NCI-H1436 treated with DMSO at 0.1 percent for 48 hours (cell line): ENCODE data around the gene ANKRD63.

Experiments
- DNase-seq: peaks from one replicate; lab custom pipeline; 2025; lab: John Stamatoyannopoulos, UW

ANKRD63 gene

GRCh38 chr15:40279437-40280141 lies 3.3 kb downstream of the ANKRD63 start:
- no peak for DNase-seq

- DNase-seq = no peak
These were observed 4.8 kb downstream of the ANKRD63 start for GRCh38 chr15:40278026-40278425.

DNA sequence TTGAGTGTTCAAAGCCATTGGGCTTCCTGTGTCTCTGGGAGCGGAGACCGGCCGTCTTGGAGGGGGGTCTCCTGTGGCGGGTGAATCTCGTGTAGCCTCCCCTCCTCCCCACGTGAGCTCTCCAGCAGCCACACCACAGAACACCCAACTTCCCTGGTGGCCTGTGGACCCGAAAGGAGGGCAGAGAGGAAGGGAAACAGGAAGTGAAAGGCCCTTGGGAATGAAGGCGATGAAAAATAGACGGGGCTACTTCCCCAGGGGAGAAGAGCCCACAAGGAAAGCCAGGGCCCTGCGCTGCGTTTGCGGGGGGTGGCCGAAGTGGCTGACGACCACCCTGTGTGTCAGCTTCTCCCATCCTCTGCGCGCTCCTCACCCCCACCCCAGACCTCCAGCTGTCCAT lies 5.4 kb downstream of the ANKRD63 start:
- no peak for DNase-seq

DNA sequence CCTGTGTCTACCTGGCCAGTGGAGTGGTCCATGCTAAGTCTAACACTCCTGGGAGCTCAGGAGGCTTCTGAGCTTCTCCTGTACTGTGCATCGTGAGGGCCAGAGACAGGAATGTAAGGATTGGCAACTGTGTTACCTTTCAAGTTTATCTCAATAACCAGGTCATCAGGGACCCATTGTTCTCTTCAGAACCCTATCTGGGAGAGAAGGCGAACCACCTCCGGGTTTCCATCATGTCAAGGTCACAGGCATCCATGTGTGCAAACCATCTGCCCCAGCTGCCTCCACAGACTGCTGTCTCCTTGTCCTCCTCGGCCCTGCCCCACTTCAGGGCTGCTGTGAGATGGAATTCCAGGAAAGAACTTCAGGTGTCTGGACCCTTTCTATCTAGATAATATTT lies 5.9 kb downstream of the ANKRD63 start:
- DNase-seq = no peak

DNA sequence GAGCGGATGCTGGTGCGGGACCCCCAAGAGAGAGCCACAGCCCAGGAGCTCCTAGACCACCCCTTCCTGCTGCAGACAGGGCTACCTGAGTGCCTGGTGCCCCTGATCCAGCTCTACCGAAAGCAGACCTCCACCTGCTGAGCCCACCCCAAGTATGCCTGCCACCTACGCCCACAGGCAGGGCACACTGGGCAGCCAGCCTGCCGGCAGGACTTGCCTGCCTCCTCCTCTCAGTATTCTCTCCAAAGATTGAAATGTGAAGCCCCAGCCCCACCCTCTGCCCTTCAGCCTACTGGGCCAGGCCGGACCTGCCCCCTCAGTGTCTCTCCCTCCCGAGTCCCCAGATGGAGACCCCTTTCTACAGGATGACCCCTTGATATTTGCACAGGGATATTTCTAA lies 6.9 kb downstream of the ANKRD63 start:
- no peak for DNase-seq

- DNase-seq = no peak
These were observed 7.3 kb downstream of the ANKRD63 start for GRCh38 chr15:40275523-40275922.

DNA sequence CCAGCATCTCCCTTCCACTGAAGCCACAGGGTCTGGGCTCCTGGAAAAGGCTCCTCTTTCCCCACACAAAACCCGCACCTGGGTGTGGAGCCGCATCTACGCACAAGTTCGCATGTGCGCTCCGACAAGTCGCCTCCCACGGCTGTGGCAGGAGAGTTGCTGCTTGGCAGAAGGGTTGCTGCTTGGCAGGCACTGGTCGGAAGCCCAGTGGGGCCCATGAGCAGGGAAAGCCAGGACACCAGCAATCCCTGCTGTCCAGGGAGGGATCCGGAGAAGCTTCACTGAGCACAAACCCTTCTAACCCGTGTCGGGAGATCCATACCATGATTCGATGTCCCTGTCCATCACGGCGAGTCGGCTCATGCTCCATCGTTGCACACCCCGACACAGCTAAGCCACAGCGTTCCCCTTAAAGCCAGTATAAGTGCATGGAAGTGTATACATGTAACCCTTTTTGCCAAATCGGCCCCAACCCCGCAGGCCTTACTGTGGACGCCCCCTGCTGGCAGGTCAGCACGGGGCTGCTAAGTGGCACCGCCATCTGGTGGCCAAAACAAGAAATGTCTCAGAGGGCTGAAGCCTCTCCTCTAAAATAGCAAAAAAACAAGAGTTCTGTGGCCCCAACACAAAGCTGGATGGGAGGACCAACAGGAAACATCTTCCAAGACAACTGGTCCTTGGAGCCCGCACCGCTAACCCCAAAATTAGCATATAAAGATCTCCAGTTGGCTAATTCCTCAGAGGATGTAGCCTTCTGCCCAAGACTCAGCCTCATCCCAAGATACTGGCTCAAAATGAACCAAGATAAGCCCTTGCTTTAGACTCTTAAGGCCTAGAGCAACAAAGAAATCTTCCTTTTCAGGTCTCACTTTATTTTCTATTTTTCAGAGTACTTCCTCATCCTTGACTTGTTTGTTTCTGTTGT lies 8.3 kb downstream of the ANKRD63 start:
- DNase-seq = no peak

DNA sequence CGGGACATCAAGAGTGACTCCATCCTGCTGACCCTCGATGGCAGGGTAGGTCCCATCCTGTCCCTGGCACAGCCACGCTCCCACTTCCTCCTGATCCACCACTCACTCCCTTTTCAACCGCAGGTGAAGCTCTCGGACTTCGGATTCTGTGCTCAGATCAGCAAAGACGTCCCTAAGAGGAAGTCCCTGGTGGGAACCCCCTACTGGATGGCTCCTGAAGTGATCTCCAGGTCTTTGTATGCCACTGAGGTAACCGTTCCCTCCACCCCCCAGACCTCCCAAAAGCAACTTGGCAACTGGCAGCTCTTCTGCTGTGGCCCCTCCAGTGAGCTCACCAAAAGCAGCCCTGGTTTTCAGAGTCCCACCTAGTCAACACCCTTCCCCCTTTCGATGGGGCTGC lies 9.4 kb downstream of the ANKRD63 start:
- no peak for DNase-seq

GRCh38 chr15:40272485-40273056 lies 10.3 kb downstream of the ANKRD63 start:
- DNase-seq = no peak

DNA sequence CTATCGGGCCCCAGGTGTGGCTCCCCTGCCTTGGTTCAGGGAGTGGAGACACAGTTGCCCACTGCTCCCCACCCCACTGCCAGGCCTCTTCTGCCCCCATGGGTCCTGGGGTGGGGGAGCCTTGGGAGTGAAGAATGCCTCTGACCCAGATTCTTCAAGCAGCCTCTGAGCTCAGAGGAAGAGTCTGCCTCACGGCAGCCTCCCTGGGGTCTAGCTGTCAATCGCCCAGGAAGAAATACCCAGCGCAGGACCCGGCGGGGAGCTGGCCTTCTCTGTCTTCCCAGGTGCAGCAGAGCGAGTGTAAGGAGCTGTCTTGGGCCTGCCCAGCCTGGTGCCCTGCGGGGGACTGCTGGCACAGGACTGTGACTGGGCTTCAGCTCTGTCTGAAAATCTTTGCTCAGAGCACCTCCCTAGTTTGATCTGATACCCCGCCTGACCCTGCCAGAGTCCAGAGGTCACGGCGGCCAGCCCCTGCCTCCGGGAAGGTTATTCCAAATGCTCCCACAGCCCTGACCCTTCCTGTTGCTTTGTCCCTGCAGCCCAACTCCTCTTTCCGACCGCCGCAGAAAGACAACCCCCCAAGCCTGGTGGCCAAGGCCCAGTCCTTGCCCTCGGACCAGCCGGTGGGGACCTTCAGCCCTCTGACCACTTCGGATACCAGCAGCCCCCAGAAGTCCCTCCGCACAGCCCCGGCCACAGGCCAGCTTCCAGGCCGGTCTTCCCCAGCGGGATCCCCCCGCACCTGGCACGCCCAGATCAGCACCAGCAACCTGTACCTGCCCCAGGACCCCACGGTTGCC lies 11.0 kb downstream of the ANKRD63 start:
- no peak for DNase-seq

GRCh38 chr15:40270246-40270995 lies 12.4 kb downstream of the ANKRD63 start:
- DNase-seq = no peak

DNA sequence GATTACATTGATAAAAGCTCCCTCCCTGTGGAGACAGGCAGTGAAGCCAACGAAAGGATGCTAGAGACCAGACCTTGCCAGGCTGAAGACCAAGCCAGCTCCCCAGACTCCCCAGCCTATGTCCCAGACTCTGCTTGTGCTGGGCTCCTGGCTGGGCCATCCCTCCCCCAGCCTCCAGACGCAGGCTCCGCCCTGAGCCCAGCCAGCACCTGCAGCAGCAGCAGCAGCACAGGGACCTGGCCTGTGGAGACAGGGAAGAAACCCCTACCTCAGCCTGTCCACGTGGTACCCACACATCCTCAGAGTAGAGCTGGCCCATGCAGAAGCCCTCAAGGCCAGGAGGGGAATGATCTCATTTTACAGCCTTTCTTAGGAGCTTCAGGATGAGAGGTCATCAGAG lies 13.3 kb downstream of the ANKRD63 start:
- no peak for DNase-seq

GRCh38 chr15:40267670-40268069 lies 15.2 kb downstream of the ANKRD63 start:
- no peak for DNase-seq

GRCh38 chr15:40266828-40267304 lies 16.0 kb downstream of the ANKRD63 start:
- DNase-seq = no peak

DNA sequence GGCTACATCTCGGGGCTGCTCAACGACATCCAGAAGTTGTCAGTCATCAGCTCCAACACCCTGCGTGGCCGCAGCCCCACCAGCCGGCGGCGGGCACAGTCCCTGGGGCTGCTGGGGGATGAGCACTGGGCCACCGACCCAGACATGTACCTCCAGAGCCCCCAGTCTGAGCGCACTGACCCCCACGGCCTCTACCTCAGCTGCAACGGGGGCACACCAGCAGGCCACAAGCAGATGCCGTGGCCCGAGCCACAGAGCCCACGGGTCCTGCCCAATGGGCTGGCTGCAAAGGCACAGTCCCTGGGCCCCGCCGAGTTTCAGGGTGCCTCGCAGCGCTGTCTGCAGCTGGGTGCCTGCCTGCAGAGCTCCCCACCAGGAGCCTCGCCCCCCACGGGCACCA lies 17.0 kb downstream of the ANKRD63 start:
- no peak for DNase-seq

DNA sequence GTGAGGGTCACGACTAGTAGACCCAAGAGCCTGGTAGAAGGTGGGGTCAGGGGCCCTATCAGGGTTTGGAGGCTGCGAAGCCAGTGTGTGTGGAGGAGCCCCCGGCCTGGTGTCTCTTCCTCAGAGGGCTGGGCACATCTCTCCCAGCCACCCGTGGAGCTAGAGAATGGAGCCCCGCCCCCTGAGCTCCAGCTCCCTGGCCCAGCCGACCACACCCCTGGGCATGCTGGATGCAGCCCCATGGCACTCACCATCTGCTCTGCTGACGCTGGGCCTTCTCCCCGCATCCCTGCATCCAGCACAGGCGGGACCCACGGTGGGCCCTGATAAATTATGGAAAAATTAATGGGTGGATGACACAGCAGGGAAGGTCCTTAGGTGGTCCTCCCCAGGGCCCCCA lies 17.5 kb downstream of the ANKRD63 start:
- no peak for DNase-seq

GRCh38 chr15:40264321-40265153 lies 18.3 kb downstream of the ANKRD63 start:
- no peak for DNase-seq

DNA sequence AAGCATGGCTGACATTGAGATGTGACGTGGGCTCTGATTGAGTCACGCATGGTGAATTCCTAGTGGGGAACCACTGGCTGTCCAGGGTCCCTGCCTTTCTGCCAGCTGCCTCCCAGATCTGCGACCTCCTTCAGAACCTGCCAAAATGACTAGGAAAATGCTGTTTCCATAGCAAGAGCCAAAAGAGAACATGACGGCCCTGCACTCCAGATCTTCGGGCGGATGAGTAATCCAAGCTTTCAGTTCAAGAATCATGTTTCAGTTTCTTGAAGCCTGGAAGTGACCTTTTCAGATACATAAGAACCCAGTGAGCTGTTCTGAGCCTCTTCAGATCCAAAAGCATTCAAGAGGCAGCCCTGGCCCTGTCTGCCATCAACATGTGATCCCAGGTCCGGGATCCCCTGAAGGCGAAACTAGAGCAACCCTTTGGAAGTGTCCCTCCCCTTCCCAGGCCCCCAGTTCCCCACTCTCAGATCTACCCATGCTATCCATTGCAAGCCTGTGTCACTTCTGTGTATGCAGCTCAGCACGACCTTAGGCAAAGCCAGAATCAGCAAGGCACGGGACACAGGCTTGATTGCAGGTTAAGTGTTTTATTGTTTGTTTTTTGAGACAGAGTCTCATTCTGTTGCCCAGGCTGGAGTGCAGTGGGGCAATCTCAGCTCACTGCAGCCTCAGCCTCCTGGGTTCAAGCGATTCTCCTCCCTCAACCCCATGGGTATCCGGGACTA lies 19.7 kb downstream of the ANKRD63 start:
- no peak for DNase-seq

- no peak for DNase-seq
These were observed 23.8 kb downstream of the ANKRD63 start for GRCh38 chr15:40259021-40259420.

DNA sequence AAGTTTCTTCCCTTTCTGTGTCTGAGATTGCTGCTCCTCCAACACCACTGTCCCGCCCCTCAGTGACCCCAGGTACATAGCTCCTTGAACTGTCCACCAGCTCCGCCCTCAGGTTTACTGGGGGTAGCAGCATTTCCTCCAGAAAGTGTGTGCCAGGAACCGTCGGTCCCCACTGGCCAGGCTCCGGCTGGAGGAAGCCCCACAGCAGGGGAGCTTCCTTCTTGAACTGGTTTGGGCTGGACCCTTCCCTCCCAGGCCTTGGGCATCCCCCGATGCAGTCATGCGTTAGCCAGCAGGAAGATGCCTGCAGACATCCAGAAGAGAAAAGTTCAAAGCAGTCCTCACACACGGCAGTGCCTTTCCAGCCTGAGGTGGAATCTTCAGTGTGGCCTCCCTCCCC lies 24.3 kb downstream of the ANKRD63 start:
- no peak for DNase-seq
